Suppressor macrophage (primary cell): ENCODE results near the gene SATL1.
"Not testable (repeated sequence)": the region's sequence is repeated elsewhere in the genome, so short reads cannot be mapped to it uniquely, and the experiment has no call there.

Experiments
- DNase-seq, 4 experiments: peaks; one replicate each; pipeline ENCODE4 v3.0.0-alpha.2; 2020 to 2022
- total RNA-seq, 17 experiments: gene quantifications; one replicate each; lab custom pipeline; 2026; ENCODE audit warnings: mixed read lengths in 6 of 17, inconsistent platforms in 3 of 17; lab: John Stamatoyannopoulos, UW

Gene SATL1
- 0 to 2.0 (median 0) reads per million in 17 experiments for total RNA-seq

DNA sequence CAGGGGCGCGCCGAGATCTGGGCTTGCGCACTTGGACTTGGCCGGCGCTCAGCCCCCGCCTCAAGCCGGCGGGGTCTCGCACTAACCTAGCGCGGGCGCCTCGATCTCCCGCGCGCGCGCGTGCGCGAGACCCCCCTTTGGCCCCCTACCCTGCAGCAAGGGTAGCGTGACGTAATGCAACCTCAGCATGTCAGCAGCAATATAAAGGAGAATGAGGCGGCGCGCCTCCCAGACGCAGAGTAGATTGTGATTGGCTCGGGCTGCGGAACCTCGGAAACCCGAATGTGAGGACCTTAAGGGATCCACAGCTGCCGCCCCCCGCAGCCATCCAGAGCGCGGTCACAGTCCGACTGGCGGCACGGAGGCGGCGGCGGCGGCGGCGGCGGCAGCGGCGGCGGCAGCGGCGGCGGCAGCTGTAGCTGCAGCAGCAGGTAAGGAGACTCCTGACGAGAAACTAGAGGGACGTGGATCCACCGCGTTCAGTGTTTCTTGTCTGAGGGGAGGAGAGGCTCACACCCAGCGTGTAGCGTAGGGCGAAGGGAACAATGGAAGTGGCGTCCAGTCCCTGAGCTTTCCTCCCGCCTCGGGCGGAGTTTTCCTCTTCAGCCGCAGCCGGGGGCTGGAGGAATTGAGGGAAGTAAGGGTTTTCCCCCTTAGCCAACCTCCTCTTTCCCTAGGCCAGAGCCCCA is at the start of gene SATL1, which contains the start of gene ZNF711:
Gene SATL1, minus strand, starts transcription at position 19 of the 689 bp plus-strand sequence. CDS start 134,811 bp downstream, outside the sequence.
Gene ZNF711, plus strand, starts transcription at position 231 of the 689 bp plus-strand sequence. CDS start 3,582 bp downstream, outside the sequence.
- DNase-seq, result peak; percentile 17 to 38 (median 26)

DNA sequence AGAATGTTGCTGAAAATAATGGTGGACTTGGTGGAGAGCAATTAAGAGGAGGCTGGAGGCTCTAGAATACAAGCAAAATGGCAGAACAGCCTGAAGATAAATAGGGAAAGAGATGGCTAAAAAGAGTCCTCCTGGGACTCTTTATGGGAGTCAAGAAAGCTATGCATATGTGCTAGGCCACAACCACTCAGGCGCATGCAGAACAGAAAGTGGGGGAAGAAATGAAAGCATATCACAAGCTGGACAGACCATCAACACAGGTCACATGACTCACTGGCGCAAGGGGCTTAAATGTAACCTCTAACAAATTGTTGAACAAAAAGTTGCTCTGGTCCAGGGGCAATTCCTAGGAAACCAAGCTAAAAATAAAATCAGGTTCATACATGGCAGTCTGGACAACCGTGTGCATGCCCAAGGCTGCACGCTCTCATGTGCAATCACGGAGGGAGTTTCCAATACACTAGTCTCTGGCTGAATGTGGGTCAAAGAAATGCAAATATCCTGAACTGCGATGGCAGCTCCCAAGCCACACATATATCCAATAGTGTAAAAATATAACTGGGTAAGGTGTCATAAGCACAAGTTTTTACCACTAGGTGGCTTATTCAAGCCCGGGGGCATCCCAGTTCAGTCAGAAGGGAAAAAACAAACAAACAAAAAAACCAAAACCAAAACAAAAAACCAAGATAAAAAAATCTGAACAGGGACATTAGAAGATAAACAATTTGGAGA is 45.6 kb upstream of the SATL1 start:
- DNase-seq, result no peak

DNA sequence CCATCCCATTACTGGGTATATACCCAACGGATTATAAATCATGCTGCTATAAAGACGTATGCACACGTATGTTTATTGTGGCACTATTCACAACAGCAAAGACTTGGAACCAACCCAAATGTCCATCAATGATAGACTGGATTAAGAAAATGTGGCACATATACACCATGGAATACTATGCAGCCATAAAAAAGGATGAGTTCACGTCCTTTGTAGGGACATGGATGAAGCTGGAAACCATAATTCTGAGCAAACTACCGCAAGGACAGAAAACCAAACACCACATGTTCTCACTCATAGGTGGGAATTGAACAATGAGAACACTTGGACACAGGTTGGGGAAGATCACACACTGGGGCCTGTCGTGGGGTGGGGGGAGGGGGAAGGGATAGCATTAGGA is 41.7 kb upstream of the SATL1 start:
- not testable (repeated sequence) for DNase-seq

GRCh38 chrX:85244450-85245211 is 1.1 kb upstream of the SATL1 start:
- DNase-seq, result peak in 3 of 4 experiments; percentile 3 to 19 (median 18)

DNA sequence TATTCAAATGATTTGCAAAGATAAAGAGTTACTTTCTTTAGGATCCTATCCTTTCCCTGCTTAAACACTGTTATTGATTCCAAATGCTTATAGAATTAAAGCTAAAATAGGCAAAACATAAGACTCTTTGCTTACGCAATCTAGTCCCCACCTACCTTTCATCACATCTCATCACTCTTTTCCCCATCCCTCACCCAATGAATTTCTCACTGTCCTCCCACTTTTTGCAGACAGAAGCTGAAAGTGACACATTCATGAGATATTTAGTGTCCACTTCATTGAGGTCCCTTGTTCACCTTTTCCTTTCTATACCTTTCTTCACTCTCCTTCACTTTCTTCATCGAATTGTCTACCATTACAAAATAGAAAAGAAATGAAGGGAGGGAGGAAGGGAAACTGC is 424 bp downstream of the SATL1 start:
- DNase-seq, result no peak

- no peak for DNase-seq
Measured at GRCh38 chrX:85223359-85223758, 20.2 kb downstream of the SATL1 start.

DNA sequence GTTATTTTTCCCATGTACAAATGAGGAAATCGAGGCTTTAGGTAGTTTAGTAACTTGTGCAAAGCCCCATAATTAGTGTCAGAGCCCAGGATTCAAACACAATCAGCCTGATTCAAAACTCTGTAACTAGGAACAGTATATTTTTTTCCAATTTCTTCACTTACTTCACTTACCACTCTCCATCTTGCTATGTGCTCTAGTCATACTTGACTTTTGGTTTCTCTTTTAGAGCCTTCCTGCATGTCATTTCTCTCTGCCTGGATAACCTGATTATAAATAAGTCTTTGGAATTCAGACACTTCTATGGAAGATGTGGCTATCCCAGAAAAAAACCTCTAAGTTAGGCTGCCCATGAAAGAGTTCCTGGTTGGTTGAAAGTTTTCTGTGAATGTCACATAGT is 22.2 kb downstream of the SATL1 start:
- no peak for DNase-seq

GRCh38 chrX:85215946-85216345 is 27.6 kb downstream of the SATL1 start:
- DNase-seq, result no peak

DNA sequence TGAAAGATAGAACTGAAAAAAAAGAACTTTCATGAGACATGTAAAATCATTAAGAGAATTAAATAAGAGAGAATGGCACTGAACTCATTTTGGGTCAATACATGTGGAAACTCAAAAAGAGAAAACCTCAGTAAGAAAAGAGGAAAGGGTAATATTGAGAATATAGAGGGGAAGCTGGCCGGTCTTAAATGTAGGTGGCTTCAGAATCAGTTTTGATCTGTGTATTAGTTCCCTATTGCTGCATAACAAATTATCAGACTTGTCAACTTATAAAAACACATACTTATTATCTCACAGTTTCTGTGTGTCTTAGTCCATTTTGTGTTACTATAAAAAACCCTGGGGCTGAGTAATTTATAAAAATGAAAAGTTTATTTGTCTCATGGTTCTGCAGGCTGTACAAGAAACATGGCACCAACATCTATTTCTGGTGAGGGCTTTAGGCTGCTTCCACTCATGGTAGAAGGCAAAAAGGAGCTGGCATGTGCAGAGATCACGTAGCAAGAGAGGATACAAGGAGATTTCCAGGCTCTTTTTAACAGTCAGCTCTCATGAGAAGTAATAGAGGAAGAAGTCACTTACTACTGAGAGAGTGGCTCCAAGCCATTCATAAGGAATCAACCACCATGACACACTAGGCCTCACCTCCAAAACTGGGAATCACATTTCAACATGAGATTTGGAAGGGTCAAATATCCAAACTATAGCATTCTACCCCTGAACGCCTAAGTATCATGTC is 29.6 kb downstream of the SATL1 start:
- DNase-seq, result no peak

- DNase-seq, result no peak
Measured at GRCh38 chrX:85203461-85203970, 40.1 kb downstream of the SATL1 start.

- no peak for DNase-seq
Measured at GRCh38 chrX:85196319-85196718, 47.3 kb downstream of the SATL1 start.

GRCh38 chrX:85159644-85160043 is 83.9 kb downstream of the SATL1 start:
- no peak for DNase-seq

DNA sequence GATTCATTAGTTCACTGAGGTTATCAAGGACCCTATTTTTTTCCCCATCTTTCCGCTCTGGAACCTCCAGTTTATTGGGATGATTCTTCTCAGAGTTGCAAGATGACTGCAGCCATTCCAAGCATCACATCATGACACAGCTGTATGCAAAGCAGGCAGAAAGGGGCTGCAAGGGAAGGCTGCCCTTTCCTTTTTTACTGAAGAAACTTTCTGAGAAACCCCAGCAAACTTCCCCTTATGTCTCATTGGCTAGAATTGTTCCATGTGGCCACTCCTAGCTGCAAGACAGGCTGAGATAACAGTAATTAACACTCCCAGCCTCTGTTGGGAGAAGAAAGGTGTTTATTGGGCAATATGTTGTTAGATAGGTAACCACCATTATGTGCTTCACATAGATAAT is 102.6 kb downstream of the SATL1 start:
- no peak for DNase-seq

- DNase-seq, result no peak
Measured at GRCh38 chrX:85139422-85139821, 104.2 kb downstream of the SATL1 start.

DNA sequence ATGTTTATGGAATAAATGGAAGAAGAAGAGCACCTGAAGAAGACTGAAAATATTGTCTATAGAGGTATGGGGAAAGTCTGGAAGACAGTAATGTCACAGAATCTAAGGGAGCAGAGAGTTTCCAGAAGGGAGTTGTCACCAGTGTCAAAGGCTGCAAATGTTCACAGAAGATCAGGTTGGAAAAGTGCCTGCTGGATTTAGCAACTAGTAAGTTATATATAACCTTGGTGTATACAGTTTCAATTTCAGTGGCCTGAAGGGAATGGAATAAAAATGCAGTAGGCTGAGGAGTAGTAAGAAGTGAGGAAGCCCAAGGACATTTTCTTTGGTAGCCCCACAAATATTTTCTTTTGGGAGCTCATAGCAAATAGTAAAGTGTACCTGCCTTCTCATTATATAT is 107.2 kb downstream of the SATL1 start:
- no peak for DNase-seq

- DNase-seq, result no peak
Measured at GRCh38 chrX:85115252-85115651, 128.3 kb downstream of the SATL1 start.

- DNase-seq, result no peak
Measured at GRCh38 chrX:85114776-85115175, 128.8 kb downstream of the SATL1 start.

GRCh38 chrX:85114171-85114570 is 129.4 kb downstream of the SATL1 start:
- DNase-seq, result no peak

DNA sequence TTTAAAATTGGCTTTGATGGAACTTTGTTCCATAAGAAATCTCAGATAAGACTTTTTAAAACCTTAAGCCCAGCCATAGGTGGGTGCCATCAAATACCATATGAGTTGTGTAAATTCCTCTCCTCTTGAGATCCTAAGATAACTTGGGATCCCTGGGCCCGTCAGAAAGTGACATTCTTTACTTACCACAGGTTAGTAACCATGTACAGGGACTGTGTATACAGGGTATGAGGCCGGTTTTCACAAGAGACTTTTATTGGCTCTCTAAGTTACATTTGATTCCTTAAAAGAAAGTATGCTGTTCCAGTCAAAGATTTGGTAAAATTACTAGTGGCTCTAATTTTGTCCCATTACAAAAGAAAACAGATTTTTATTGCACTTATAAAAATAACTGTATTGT is 129.8 kb downstream of the SATL1 start:
- DNase-seq, result no peak

- DNase-seq, result peak in 1 of 4 experiments; percentile 10
Measured at GRCh38 chrX:85112293-85112692, 131.3 kb downstream of the SATL1 start.

GRCh38 chrX:85111347-85111746 is 132.2 kb downstream of the SATL1 start:
- DNase-seq, result peak; percentile 20 to 36 (median 24)

DNA sequence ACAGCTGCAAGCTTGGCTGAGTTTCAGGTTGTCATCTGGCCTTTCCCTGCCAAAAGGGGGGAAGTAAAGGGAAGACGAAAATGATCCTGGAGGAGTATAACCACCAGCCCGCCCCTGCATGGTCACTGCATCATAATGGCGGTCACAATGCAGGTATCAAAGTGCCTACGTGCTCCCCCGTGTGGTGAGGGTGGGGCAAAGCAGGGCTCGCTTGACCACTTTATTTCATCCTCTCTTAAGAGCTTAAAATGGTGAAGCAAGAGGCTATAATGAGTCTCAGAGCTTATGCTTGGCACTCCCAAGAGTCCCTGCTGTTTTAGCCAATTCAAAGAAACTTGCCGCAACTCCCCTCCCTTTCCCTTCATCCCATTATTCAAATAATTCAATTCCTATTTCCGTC is 134.3 kb downstream of the SATL1 start:
- peak in 3 of 4 experiments; percentile 5 to 19 (median 15) for DNase-seq
